Gastroesophageal sphincter (tissue), 4 donors: ENCODE results near the gene ATP5MC3. TPM values are rescaled to one million over a fixed set of nuclear protein-coding genes. Genes with fewer than 3 reads are reported as not detected.

Experiments used
- ATAC-seq: fragments of 150-250 bp; one replicate; pipeline ENCODE4 v1.9.1; 2016; ENCODE audit warnings: mild to moderate bottlenecking, moderate library complexity
- H3K27ac ChIP-seq, 4 donors: fragments of 200-600 bp; sonication (generic) in 3 of 4; 1 replicate in 3 of 4; 2 replicates in 1 of 4; pipeline ENCODE4 v1.5.1; 2016 to 2019
- H3K27me3 ChIP-seq: fragments of 200-600 bp; sonication (generic); one replicate; pipeline ENCODE4 v1.5.1; 2019
- H3K36me3 ChIP-seq, 2 donors: fragments of 200-600 bp; sonication (generic); one replicate each; pipeline ENCODE4 v1.5.1; 2019; ENCODE audit warnings: control low read depth in 1 of 2
- H3K4me1 ChIP-seq, 3 donors: fragments of 200-600 bp; sonication (generic); 1 replicate in 2 of 3; 2 replicates in 1 of 3; pipeline ENCODE4 v1.5.1; 2016 to 2019; ENCODE audit warnings: control low read depth in 2 of 3
- H3K4me3 ChIP-seq, 2 donors: fragments of 200-600 bp; sonication (generic); one replicate each; pipeline ENCODE4 v1.5.1; 2019; ENCODE audit warnings: mild to moderate bottlenecking in 1 of 2, moderate library complexity in 1 of 2
- H3K9me3 ChIP-seq, 3 donors: fragments of 200-600 bp; sonication (generic); one replicate each; pipeline ENCODE4 v1.5.1; 2017 to 2019; ENCODE audit warnings: control low read depth in 2 of 3
- EP300 ChIP-seq: sonication (generic); formaldehyde crosslinking; IDR thresholded peaks from one replicate; pipeline ENCODE4 v1.6.1; 2017; ENCODE audit warnings: antibody characterized with exemption, mild to moderate bottlenecking
- POLR2A ChIP-seq, 2 donors: fragments of 450-650 bp; IDR thresholded peaks; one replicate each; pipeline ENCODE4 v1.6.1; 2017; ENCODE audit warnings: antibody characterized with exemption in 2 of 2, mild to moderate bottlenecking in 2 of 2, moderate library complexity in 1 of 2
- POLR2AphosphoS5 ChIP-seq: sonication (generic); formaldehyde crosslinking; IDR thresholded peaks from one replicate; pipeline ENCODE4 v1.6.1; 2017; ENCODE audit warnings: antibody characterized with exemption
- WGBS, 2 donors: methylation state at CpG; one replicate each; pipeline ENCODE4 v1.1.5; 2018; ENCODE audit warnings: low coverage in 1 of 2; 5-methylcytosine and 5-hydroxymethylcytosine counted together
- total RNA-seq, 4 donors: library from RNA; depleted of rRNA; stranded (reverse); fragments of >200 nt; gene quantifications; one replicate each; pipeline ENCODE4 v1.1.0, GENCODE V29; 2016
- TF ChIP-seq, protein P1 (sequence below), 4 experiments: fragments of 200-600 bp in 2 of 4; fragments of 450-650 bp in 2 of 4; sonication (generic) in 1 of 4; IDR thresholded peaks; one replicate each; pipeline ENCODE4 v1.5.1; 2017 to 2019; ENCODE audit warnings: antibody characterized with exemption in 4 of 4, mild to moderate bottlenecking in 2 of 4, moderate library complexity in 2 of 4

The ATP5MC3 gene
- total RNA-seq, 4 donors from 2014 or later: 116 to 191 (median 146) TPM

DNA sequence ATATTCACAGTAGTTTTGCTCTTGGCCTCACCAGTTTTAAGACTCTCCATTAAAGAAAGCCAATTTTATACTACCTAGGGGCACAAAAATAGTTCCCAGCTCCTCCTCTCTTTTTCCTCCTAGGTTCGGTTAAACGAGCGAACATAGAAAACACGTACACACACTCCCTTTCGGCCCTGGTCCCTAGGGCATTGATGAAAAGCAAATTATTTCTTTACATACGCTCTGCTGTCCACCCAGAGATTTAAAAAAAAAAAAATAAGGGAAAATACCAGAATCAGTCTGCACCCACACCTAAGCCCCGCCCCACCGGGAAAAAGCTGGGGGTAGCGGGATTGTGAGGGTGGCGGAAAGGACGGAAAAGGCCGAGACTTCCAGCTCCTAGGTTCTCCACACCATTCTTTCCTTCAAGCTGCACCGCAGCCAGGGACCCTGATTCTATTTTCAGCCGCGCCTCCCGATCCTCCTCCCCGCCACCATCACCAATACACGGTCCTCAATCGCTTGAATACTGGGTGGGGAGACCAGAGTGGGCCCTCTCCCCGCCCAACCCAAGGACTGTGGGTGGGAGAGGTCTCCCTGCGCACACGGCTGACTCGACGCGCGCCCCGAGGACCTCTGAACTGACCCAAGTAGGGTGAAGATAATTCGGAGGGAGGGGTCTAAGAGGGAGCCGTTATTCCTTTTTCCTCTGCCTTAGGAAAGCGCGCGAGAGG is 14.3 kb downstream of the ATP5MC3 start:
- ATAC-seq: no peak
- Histone ChIP-seq H3K9me3 (no peaks in the 10 kb centered on the region), H3K4me1 (peaks cover 0 to 35% (median 6%) of the 10 kb centered on the region in 3 donors), H3K27me3 (no peaks in the 10 kb centered on the region), H3K27ac (peak overlapping the region; percentile 74 to 98 (median 96)), H3K36me3 (peaks cover 0 to 3% of the 10 kb centered on the region in 2 donors), H3K4me3 (peak overlapping the region; percentile 66 to 74)
- TF ChIP-seq EP300 (no peak), POLR2AphosphoS5 (no peak), POLR2A (IDR thresholded peaks at IDR 0.05) (no peak)
- TF ChIP-seq, protein P1, sequence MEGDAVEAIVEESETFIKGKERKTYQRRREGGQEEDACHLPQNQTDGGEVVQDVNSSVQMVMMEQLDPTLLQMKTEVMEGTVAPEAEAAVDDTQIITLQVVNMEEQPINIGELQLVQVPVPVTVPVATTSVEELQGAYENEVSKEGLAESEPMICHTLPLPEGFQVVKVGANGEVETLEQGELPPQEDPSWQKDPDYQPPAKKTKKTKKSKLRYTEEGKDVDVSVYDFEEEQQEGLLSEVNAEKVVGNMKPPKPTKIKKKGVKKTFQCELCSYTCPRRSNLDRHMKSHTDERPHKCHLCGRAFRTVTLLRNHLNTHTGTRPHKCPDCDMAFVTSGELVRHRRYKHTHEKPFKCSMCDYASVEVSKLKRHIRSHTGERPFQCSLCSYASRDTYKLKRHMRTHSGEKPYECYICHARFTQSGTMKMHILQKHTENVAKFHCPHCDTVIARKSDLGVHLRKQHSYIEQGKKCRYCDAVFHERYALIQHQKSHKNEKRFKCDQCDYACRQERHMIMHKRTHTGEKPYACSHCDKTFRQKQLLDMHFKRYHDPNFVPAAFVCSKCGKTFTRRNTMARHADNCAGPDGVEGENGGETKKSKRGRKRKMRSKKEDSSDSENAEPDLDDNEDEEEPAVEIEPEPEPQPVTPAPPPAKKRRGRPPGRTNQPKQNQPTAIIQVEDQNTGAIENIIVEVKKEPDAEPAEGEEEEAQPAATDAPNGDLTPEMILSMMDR (IDR thresholded peaks at IDR 0.05): no peak
- WGBS, 2 donors: 0 to 1% methylated on average over 15 to 28 of the region's 32 CpGs

DNA sequence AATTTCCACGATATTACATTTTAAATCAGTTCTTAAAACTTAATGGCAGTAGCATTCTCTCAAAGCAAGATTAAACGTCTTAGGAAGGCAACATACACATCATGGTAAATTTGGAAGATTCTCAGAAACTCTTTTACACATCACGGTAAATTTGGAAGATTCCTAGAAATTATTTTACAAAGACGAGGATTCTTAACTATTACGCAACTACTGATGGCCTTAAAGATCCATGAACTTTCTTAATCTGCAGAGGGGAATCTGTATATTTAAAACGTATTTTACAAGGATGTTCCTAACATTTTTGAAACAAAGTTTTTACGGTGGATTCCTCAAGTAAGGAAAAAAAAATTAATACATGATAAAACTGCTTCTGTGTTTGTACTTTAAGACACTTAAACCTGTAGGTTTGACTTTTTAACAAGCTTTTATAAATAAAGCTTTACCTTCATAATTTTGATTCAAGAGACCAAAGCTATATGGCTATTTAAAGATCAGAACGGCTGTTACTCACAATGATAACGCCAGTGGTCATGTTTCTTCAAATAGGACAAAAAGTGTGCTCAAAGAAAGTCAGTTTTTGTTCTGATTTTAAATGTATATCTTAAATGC is 15.2 kb downstream of the ATP5MC3 start:
- H3K27me3 ChIP-seq: no peaks in the 10 kb centered on the region
- TF ChIP-seq POLR2AphosphoS5 (no peak), EP300 (no peak), POLR2A (IDR thresholded peaks at IDR 0.05) (no peak)
- TF ChIP-seq, protein P1 (IDR thresholded peaks at IDR 0.05): no peak
- H3K4me3 ChIP-seq: peak overlapping the region in 1 of 2 donors; percentile 66
- no peaks in the 10 kb centered on the region for H3K36me3 ChIP-seq
- peaks cover 0 to 44% (median 6%) of the 10 kb centered on the region in 3 donors for H3K4me1 ChIP-seq
- no peaks in the 10 kb centered on the region for H3K9me3 ChIP-seq
- 31 to 36% methylated on average over 9 of the region's 9 CpGs for WGBS, 2 donors
- no peak for ATAC-seq
- peak overlapping the region in 2 of 4 donors; percentile 93 to 98 for H3K27ac ChIP-seq

DNA sequence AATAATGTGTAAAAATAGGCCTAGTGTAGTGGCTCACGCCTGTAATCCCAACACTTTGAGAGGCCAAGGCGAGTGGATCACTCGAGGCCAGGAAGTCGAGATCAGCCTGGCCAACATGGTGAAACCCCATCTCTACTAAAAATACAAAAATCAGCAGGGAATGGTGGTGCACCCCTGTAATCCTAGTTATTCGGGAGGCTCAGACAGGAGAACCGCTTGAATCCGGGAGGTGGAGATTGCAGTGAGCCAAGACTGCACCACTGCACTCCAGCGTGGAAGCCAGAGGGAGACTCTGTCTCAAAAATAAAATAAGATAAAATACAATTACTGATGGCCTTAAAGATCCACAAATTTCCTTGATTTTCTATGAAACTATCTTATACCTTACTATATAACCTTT is 17.3 kb downstream of the ATP5MC3 start:
- WGBS, 2 donors: 87 to 100% methylated on average over 5 to 8 of the region's 8 CpGs
- H3K4me1 ChIP-seq: peaks cover 0 to 53% (median 6%) of the 10 kb centered on the region in 3 donors
- H3K36me3 ChIP-seq: no peaks in the 10 kb centered on the region
- H3K4me3 ChIP-seq: no peak overlapping the region
- H3K27me3 ChIP-seq: no peaks in the 10 kb centered on the region
- no peak for ATAC-seq
- H3K27ac ChIP-seq: no peak overlapping the region
- H3K9me3 ChIP-seq: no peaks in the 10 kb centered on the region
- TF ChIP-seq, protein P1 (IDR thresholded peaks at IDR 0.05): no peak
- no peak for TF ChIP-seq POLR2A (IDR thresholded peaks at IDR 0.05)
- no peak for TF ChIP-seq POLR2AphosphoS5
- no peak for TF ChIP-seq EP300

DNA sequence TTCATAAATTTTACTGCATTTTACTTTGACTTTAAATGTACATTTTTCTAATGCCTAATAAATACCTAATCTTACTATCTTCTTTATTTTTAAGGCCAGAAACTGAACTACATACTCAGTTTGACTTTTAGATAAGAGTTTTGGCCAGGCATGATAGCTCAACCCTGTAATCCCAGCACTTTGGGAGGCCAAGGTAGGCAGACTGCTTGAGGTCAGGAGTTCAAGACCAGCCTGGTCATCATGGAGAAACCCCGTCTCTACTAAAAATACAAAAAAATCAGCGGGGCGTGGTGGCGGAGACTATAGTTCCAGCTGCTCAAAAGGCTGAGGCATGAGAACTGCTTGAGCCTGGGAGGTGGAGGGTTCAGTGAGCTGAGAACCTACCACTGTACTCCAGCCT is 22.6 kb downstream of the ATP5MC3 start:
- Histone ChIP-seq H3K9me3 (no peaks in the 10 kb centered on the region), H3K4me1 (peaks cover 0 to 46% (median 0%) of the 10 kb centered on the region in 3 donors), H3K4me3 (no peak overlapping the region), H3K36me3 (no peaks in the 10 kb centered on the region), H3K27ac (no peak overlapping the region), H3K27me3 (no peaks in the 10 kb centered on the region)
- TF ChIP-seq, protein P1 (IDR thresholded peaks at IDR 0.05): no peak
- TF ChIP-seq POLR2AphosphoS5: no peak
- 100% methylated on average over 1 of the region's 4 CpGs; no CpG with 5 or more reads in 1 of the 2 donors for WGBS, 2 donors
- ATAC-seq: no peak

DNA sequence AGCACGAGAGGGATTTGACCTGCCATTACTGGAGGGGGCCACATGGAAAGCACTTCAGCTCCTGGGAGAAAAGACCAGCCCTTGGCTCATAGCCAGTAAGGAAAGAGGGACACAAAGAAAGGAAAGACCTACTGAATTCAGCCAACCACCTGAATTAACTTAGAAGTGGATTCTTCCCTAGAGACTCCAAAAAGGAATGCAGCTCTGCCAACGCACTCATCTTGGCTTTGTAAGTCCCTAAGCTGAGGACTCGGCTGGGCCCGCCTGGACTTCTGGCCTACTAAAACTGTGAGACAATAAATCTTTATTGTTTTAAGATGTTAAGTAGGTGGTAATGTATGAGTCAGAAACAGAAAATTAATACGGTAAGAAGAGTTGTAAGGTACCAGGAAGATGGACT is 25.0 kb downstream of the ATP5MC3 start:
- H3K4me3 ChIP-seq: no peak overlapping the region
- no peak for TF ChIP-seq EP300
- TF ChIP-seq POLR2AphosphoS5: no peak
- TF ChIP-seq, protein P1 (IDR thresholded peaks at IDR 0.05): no peak
- no peaks in the 10 kb centered on the region for H3K36me3 ChIP-seq
- peaks cover 0 to 60% (median 8%) of the 10 kb centered on the region in 3 donors for H3K4me1 ChIP-seq
- H3K9me3 ChIP-seq: no peaks in the 10 kb centered on the region
- H3K27ac ChIP-seq: no peak overlapping the region
- 78 to 96% methylated on average over 3 to 5 of the region's 5 CpGs for WGBS, 2 donors
- H3K27me3 ChIP-seq: no peaks in the 10 kb centered on the region
- no peak for ATAC-seq
